Inflammatory macrophage (primary cell): ENCODE results near the gene FIGNL1.
"Not testable (repeated sequence)": the region's sequence is repeated elsewhere in the genome, so short reads cannot be mapped to it uniquely, and the experiment has no call there.

ENCODE experiments used
- DNase-seq, 2 donors: peaks; one replicate each; pipeline ENCODE4 v3.0.0-alpha.2; 2020 to 2022

FIGNL1 gene

DNA sequence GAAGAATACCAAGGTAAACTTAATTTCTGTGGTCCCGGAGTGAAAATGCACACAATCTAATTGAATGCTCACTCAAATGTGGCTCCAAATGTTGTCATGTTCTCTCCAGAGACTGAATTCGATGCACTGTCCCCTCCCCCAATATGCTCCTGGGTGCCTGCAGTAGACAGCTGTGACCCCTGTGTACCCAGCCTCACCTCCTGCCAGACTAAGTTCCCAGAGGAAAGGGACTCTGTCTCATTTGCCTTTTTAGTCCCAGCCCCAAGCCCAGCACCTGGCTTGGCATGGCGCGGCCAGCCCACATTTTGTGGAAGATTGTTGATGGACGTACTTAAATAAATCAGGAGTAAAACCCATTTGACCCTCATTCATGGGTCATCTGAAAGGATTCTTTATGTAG is 21.8 kb upstream of the FIGNL1 start:
- no peak for DNase-seq

DNA sequence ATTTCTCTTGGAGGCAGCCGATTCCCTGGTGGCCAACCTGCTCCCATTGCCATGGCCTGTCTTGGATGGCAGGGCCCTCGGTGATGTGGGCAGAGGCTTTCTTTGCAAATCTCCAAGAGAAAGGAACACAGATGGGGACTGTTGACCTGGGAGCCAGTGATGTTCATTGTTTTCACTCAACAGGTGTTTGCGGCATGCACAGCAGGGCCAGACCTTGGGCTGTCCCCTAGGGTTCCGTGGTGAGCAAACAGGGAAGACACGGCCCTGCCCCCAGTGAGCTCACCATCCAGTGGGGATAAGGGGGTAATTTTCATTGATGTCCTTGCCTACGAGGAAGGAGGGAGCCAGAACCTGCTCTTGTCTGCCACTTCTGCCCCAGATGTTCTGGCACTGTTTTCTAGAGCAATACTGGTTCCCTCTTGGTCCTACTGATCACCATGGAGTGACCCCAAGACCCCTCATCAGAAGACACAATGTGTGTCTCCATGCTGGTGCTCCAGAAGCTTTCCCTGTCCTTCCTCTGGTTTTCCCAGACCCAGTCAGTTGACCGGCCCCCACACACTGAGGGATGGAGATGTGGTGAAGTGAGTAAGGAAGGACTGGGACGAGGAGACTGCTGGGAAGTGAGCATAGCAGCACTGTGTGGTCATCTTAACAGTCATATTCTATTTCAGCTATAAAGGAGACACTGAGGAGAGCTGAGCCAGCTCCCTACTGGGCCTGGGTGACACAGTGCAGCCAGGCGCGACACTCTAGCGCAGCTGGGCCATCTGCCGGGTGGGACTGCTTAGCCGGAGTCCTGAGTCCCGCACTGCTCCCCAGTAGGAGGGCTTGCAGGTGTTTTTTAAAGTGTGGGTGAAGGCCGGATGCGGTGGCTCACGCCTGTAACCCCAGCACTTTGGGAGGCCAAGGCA is 20.4 kb upstream of the FIGNL1 start:
- no peak for DNase-seq

DNA sequence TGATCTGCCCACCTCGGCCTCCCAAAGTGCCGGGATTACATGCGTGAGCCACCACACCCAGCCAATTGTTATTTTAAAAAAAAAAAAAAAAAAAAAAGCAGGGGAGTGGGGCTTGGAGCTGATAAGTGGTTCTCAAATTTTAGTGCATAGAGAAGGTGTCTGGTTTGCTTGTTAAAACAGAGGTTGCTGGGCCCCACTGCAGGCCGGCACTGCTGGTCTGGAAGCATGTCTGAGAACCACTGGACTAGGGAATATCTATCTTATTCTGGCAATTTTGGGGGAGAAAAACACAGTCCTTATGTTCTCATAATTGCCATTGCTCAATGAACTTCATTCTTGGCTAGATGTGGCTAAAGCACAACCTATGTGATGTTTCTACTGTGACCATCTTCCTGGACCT is 19.0 kb upstream of the FIGNL1 start:
- DNase-seq = no peak

DNA sequence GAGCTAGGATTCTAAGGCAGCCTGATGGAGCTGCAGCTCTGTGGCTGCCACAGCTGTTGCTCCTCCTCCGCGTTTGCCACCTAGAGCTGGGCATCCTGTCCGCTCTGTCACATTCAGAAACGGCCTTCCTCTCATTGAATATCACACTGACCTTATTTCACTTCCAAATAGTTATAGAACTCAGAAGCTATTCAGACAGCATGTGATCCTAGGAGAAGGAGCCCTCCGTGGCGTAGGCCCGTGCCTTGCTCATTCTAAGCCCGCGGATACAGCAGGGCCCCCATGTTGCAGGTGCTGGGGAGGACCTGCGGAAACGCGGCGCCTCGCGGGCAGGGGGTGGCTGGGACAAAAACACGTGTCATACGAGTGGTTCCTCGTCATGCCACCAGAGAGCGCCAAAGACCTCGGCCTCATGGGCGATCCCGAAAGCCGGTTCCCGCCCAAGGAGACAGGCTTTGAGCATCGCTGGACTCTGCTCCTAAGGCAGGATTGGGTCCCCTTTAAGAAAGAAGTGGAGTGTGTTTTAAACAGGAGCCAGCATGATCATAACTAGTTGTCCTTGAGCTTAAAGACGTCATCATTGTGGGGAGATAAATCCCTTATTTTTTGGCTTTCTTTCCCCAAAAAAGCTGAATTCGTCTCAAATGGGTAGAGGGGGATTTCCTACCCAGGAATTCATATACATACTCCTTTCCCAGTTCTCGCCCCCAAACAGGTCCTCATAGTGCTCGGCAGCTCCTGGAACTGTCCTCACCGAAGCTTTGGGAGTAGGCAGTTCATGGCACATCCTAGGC is 17.9 kb upstream of the FIGNL1 start:
- DNase-seq = peak; percentile 65 to 72

DNA sequence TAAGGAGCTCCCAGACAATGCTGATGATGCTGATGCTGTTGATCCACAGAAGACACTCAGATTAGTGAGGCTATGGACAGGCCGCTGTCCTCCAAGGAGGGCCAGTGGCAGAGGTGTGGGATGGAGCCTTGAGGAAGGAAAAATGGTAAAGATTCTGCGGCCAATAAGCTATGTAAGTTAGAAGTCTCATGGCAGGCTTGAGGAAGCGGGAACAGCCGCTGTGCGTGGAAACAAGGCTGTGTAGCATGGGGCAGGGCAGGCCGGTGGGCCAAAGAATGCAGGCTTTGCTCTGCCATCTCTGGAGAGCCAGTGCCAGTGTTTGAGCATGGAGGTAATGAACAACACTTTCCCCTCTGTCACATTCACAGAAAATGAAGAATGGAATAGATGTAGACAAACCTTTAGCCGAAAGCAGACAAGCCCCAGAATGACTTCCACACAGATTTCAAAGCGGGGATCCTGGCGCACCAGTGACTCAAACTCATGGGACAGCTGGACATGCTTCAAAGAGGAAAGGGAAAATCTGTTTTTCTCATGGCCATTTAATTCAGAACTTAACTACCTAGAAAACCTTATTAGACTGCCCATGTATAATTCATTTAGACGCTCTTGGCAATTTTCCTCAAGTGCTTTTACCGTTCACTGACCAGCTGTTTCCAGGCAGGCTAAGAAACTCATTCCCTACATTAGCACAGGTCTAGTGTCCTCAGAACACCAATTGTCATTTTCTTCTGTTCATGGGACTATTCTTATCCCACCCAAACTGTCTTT is 16.9 kb upstream of the FIGNL1 start:
- DNase-seq = no peak

DNA sequence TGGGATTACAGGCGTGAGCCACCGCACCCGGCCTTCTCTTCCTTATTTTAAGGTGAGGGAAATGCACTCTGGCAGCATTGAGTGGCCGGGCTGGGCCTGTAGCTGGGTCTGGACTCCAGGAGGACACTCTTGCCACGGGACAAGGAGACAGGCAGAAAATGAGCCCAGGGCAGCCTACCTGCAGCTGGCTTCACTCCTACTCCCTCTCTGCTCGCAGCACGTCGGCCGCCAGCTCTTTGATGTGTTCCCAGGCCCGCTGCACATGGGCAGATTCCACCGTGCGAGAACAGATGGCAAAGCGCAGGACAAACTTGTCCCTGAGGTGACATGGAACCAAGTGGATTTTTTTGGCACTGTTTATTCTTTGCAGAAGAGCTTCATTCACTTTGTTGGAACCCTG is 12.9 kb upstream of the FIGNL1 start:
- DNase-seq = no peak

DNA sequence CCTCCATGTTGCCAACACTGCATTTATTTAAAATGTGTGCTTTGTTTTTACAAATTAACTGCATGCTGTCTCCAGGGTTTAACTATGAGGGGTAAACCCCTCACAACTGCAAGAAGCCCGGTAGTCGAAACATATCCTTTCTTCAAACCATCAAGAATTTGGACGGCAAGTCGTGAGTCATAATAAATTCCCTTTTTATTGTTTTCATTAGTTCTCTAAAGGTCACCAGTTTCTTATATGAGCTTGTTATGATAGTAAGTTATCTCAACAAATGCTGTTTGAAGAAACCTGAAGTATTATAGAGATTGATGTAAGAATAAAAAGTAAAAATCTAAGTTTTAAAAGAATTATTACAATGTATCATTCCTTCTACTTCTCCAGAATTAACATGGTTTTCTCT is 12.2 kb upstream of the FIGNL1 start:
- no peak for DNase-seq

DNA sequence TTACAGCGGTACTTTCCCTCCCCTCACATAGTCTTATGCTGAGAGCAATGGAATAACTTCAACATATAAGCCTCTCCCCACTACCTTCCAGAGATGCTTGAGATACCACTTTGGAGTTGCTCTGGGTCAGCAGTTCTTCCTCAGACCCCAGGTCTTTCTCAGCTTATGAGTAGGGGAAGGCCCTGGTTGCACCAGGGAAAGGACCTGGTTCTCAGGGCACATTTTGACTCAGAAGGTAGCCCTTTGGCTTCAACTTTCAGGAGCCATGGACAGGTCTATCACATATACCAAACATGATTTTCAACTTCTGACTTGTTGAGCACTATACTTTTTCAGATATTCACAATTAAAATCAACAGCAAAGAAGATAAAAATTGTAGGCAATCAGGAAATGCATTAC is 11.5 kb upstream of the FIGNL1 start:
- DNase-seq = no peak

DNA sequence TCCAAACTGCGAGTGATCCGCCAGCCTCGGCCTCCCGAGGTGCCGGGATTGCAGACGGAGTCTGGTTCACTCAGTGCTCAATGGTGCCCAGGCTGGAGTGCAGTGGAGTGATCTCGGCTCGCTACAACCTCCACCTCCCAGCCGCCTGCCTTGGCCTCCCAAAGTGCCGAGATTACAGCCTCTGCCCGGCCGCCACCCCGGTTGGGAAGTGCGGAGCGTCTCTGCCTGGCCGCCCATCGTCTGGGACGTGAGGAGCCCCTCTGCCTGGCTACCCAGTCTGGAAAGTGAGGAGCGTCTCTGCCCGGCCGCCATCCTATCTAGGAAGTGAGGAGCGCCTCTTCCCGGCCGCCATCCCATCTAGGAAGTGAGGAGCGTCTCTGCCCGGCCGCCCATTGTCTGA is 9.0 kb upstream of the FIGNL1 start:
- not testable (repeated sequence) for DNase-seq

DNA sequence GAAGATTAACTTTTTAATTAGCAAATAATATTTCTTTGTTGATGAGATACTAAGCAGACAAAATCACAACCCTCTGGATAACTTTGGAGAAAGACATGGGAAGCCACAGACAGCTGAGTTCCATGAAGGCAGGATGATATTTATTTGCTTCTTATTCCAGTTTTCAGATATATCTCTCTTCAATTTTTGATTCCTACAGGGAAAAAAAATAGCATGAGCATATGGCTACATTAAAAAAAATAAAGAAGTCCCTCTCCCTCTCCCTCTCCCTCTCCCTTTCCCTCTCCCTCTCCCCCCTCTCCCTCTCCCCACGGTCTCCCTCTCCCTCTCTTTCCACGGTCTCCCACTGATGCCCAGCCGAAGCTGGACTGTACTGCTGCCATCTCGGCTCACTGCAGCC is 8.5 kb upstream of the FIGNL1 start:
- DNase-seq = not testable (repeated sequence)

DNA sequence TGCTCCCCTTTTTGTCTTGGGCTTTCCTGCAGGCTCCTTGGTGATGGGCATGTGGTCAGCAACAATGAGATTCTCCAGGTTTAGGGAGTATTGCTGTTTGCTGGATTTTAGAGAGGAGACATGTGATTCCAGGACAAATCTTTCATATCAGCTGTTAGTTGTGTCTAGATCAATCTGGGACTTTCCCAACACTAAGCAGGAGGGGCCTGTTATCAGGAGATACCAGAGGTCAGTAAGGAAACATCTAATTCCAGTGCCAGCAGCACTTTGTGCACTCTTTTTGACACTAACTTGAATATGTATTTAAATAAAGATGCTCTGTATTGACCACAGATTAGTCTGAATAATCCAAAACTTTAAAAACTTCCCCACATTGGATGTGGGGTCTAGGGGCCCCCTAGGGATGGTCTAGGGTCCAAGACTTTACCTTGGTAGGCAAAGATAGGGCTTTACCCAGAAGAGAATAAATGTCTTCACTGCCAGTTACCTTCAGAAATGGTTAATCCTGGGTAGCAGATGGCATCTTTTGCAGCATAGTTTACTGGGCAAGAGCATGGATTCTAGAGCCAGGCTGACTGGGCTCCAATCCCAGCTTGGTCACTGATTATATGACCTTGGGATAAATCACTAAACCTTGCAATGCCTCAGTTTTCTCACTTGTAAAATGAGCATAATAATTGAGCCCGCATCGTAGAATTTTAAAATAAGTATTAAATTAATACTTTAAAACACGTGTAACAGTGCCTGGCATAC is 6.4 kb upstream of the FIGNL1 start:
- no peak for DNase-seq

DNA sequence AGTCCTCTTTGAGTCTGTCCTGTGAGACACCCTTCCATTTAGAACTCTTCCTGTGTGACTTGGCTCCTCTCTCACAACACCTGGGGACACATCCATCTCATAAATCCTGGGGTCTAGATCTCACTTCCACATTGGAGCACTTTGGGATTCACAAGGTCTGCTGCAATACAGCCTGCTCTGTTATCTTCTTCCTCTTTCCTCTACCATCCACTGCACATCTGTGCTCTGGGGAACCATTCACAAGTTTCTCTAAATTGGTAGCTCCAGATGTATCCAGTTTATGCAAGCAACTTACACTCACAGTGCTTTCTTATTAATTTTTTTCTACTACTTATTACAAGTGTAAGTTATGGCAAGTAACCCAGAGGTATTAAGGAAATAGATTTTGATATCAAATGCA is 5.5 kb upstream of the FIGNL1 start:
- DNase-seq = no peak

DNA sequence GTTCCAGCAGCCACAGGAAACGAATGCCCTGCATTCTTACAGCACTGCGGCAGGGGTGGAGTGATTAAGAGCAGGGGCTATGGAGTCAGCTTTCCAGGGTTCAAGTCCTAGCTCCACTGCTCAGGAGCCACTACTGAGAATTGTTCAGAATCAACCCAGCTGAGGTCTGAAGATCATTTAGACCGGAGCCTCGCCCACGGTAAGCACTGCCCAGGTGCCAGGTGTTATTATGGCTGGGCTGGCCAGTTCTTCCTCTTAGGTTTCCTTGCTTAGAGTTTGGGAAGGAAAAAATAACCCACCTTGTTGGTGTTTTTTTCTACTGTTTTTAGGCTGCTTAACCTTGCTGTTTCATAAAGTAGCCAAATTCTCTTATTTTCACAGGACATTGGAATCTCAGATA is 4.8 kb upstream of the FIGNL1 start:
- no peak for DNase-seq

DNA sequence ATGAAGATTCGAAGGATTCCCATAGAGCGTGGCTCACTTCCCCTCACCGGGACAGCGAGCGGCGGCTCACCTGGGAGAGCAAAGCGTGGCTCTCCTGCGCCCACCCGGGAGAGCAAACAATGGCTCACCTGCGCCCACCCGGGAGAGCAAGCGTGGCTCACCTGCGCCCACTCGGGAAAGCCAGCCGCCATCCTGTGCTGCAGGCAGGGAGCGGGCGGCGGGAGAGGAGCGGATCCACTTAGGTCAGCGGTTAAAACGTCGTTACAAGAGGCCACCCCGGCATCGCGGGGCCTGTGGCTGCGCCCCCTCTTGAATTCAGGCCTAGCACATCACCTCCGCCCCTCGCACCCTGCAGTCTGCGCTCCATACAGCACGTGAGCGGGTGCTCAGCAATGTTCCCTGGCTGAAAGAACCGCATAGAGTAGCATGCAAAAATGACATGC is 461 bp upstream of the FIGNL1 start:
- DNase-seq = no peak

DNA sequence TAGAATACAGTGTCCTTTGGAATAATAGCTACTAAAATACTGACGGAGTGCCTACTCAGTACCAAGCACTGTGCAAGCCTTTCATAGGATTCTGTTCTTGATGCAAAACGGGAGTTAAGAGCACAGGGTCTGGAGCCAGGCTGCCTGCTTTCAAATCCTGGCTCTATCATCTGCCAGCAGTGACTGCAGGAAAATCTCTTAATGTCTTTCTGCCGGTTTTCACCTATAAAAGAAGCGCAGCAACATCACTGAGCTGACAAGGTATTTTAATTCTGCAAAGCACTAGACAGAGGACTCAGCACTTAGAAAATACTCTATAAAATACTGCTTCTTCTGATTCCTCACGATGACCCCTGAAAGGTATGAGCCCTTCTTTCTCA is 659 bp downstream of the FIGNL1 start:
- no peak for DNase-seq

DNA sequence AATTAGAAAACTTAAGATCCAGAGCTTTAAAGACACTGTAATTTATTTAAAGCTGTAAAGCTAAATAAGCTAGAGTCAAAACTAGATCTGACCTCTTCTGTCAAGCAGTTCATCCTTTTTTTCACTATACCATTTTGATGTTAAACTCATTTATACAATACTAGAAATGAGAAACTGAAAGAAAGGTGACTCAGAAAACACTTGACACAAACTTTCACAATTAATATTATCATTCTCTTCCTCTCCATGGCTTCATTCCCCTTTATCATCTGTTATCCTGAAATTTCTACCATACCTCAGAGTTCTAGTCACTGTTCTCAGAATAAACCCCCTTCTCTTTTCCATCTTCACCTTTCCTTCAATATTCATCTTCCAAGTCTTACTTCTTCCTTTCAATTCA is 1.3 kb downstream of the FIGNL1 start:
- no peak for DNase-seq

DNA sequence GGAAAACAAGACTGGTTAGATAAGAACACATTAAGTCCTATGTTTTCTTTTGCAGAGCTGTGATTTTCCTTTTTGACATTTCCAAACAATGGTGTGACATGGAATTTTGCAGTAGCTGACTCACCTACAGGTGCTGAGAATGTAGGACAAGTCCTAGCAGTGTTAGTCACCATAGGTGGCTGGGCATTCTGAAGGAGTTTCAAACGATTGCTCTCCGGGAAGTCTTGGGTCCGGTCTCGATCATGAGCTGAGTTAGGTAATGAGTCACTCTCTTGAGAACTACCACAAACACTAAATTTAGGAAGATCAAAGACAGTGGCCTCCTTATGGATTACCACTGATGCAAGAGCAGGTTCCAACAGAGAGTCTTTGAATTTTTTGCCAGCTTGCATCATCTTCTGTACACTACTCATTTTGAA is 3.6 kb downstream of the FIGNL1 start:
- DNase-seq = no peak

DNA sequence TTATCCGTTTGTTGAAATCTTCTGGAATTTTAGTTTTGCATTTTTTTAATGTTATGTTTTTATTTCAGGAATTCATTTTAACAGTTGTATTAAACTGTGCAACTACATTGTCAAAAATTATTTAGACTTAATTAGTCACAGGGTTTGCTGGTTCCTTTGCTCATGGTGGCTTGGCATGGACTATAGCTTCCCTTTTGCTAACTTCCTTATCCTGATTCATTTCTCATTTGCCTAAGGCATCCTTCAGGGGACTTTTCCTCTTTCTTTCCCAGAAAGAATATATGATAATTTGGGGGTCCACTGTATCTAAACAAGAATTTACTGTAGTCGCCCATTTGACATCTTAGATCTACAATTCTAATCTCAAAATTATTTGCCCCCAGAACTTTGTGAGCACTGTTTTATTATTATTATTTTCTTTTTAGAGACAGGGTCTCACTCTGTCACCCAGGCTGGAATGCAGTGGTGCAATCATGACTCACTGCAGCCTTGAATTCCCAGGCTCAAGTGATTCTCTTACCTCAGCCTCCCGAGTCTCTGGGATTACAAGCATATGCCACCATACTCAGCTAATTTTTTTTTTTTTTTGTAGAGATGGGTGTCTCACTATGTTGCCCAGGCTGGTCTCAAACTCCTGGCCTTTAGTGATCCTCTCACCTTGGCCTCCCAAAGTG is 13.9 kb downstream of the FIGNL1 start:
- DNase-seq = peak; percentile 52 to 54

DNA sequence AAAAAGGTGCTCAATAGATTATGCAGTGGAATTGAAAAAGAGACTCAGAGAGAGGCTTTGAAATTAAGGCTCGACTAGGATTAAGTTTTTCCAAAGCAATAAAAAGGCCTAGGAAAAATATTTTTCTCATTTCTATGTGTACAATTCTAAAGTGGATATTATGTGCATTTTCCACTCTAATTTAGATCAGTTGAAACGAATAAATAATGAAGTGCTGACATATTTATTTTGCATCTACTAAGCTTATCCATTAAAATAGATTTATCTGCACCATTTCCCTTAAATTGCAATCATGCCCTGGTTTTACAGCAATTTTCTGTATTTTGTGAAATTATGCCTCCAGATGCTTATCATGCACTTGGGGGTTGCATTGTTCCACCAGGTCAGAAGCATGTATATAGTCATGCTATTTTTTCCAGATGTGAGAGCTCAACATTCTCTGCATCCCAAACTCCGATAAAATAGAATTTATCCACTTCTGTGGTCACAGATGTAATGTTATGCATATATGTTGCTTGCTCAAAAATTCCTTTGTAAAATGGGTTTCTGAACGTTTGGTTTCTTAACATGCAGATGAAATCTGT is 18.3 kb downstream of the FIGNL1 start:
- DNase-seq = no peak

DNA sequence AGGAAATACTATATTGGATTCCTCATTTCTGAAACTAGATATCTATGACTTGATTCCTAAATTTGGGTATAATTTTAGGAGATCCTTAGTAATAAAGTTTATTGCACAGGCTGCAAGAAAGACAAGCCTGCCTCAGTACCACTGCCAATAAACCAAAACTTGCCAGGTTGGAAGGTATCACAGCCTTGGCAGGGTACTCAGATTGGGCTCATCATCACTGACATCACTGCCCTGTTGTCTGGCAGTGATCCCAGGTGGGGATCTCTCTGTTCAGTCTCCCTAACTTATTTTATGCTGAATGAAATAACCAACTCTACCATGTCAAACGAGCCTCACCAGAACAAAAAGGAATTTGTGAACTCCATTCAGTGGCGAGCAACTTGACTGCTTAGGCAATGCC is 18.8 kb downstream of the FIGNL1 start:
- DNase-seq = no peak

DNA sequence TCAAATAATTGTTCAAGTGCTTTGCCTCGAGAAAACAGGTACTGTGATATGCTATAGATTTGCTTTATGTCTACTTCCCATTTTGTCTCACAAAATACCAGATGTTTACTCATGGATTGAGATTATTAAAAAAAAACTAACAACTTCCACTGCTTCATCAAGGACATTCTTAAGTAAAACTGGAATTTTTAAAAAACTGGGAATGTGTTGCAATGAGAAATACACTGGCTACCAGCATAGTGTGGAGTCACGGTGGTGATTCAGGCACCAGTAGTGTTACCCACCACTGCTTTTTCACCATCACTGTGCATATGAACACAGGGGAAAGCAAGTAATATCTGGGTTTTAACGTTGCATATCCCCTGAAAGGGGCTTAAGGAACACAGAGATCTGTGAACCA is 21.2 kb downstream of the FIGNL1 start:
- no peak for DNase-seq
